HUES6 (cell line): ENCODE results near the gene SLC12A9.
"Not testable (repeated sequence)": the region's sequence is repeated elsewhere in the genome, so short reads cannot be mapped to it uniquely, and the experiment has no call there.

Experiments used
- H3K27ac ChIP-seq: 2 replicates; pipeline ENCODE4 v1.7.0; 2013; ENCODE audit warnings: low read depth, mild to moderate bottlenecking, low read length, inconsistent platforms
- H3K27me3 ChIP-seq: 2 replicates; pipeline ENCODE4 v1.6.1; 2013; ENCODE audit warnings: low read length; ENCODE audit not compliant: control insufficient read depth, insufficient read depth
- H3K36me3 ChIP-seq: 2 replicates; pipeline ENCODE4 v1.6.1; 2013; ENCODE audit warnings: low read length; ENCODE audit not compliant: control insufficient read depth, insufficient read depth
- H3K4me1 ChIP-seq: 2 replicates; pipeline ENCODE4 v1.6.1; 2013; ENCODE audit warnings: low read length; ENCODE audit not compliant: control insufficient read depth, insufficient read depth
- H3K4me3 ChIP-seq: 2 replicates; pipeline ENCODE4 v1.5.1; 2013; ENCODE audit warnings: low read depth, low read length
- H3K9ac ChIP-seq: one replicate; pipeline ENCODE4 v1.6.1; 2013; ENCODE audit warnings: mild to moderate bottlenecking, low read length
- H3K9me3 ChIP-seq: 2 replicates; pipeline ENCODE4 v1.6.1; 2013; ENCODE audit warnings: low read depth, low read length; ENCODE audit not compliant: control insufficient read depth, insufficient read depth

Gene SLC12A9

DNA sequence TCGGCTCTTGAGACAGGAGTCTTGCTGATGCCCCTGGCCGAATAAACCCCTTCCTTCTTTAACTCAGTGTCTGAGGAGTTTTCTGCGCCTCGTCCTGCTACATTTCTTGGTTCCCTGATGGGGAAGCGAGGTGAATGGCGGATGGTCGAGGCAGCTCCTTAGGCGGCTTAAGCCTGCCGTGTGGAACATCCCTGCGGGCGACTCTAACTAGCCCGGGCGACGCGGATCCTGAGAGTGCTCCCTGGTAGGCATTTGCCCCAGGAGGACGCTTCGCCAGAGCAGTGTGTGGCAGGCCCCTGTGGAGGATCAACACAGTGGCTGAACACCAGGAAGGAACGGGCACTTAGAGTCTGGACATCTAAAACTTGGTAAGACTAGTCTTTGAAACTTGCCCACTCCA, 13.2 kb upstream of the SLC12A9 start:
- Histone ChIP-seq H3K9ac (no peak overlapping the region), H3K4me3 (no peak overlapping the region), H3K27ac (no peak overlapping the region), H3K36me3 (no peaks in the 10 kb centered on the region), H3K4me1 (peaks cover 20% of the 10 kb centered on the region), H3K9me3 (no peaks in the 10 kb centered on the region), H3K27me3 (no peaks in the 10 kb centered on the region)

DNA sequence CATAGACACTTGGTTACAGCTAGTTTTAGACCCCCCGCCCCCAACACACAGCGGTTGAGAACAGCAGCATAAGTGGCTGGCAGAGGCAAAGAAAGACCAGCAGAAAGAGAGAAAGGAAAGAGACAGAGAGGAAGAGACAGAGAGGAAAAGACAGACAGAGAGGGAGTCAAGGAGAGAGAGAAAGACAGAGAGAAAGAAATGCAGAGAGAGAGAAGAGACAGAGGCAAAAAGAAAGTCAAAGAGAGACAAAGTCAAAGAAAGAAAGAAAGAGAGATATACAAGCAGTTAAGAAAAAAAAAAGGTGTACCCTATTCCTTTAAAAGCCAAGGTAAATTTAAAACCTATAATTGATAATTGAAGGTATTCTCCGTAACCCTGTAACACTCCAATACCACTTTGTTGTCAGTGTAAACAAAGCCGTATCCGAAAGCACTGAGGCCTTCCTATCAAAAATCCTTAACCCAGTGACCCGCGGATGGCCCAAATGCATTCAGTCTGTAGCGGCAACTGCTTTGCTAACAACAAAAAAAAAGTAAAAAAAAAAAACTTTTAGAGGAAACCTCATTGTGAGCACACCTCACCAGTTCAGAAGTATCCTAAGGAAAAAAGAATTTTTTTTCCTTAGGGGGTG, 11.9 kb upstream of the SLC12A9 start:
- no peak overlapping the region for H3K4me3 ChIP-seq
- H3K27ac ChIP-seq: no peak overlapping the region
- no peak overlapping the region for H3K9ac ChIP-seq

DNA sequence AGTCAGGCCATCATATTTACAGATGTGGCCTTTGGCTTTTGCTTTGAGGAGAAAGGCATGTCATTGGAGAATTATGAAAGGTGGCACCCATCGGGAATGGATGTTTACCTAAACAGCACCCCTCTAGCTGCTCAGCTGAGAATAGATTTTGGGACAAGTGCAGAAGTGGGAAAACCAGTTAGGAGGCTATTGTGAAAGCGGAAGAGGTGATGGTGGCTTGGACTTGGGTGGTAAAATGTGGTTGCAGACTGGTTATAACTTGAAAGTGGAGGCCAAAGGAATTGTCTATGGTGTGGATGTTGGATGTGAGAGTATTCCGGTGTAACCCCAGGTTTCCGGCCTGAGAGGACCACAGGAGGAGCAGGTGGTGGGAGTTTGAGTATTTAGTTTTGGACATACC, 5.2 kb upstream of the SLC12A9 start:
- no peaks in the 10 kb centered on the region for H3K27me3 ChIP-seq
- no peak overlapping the region for H3K4me3 ChIP-seq
- no peaks in the 10 kb centered on the region for H3K9me3 ChIP-seq
- H3K27ac ChIP-seq: no peak overlapping the region
- no peaks in the 10 kb centered on the region for H3K4me1 ChIP-seq
- peaks cover 4% of the 10 kb centered on the region; the same call in 1 of the 2 replicates for H3K36me3 ChIP-seq
- H3K9ac ChIP-seq: no peak overlapping the region

More for the DNA sequence above, 11.9 kb upstream of the SLC12A9 start:
- H3K36me3 ChIP-seq: no peaks in the 10 kb centered on the region
- H3K4me1 ChIP-seq: peaks cover 18% of the 10 kb centered on the region
- no peaks in the 10 kb centered on the region for H3K27me3 ChIP-seq
- H3K9me3 ChIP-seq: no peaks in the 10 kb centered on the region

DNA sequence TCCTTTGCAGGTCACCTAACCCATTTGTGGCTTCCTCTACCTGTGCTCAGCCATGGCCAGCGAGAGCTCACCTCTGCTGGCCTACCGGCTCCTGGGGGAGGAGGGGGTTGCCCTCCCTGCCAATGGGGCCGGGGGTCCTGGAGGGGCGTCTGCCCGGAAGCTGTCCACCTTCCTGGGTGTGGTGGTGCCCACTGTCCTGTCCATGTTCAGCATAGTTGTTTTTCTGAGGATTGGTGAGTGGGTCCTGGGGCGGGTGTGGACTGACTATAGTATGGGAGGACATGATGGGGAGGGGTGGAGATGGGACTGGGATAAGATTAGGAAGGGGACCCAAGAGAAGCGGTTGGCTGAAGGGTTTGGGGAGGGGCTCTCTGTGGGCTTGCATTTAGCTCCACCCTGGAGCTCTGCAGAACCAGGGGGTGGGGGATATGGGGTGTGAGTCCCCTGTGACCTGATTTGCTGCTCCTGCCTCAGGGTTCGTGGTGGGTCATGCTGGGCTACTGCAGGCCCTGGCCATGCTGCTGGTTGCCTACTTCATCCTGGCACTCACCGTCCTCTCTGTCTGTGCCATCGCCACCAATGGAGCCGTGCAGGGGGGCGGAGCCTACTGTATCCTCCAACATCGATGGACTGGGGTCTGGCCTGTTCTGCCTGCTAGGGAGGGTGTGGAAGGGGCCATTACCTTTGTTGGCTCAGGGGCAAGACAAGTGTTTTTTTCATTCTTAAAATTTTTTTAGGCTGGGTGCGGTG, 1.8 kb downstream of the SLC12A9 start:
- H3K4me3 ChIP-seq: no peak overlapping the region
- H3K27me3 ChIP-seq: no peaks in the 10 kb centered on the region
- H3K4me1 ChIP-seq: peaks cover 7% of the 10 kb centered on the region; the same call in 1 of the 2 replicates
- no peak overlapping the region for H3K9ac ChIP-seq
- no peak overlapping the region for H3K27ac ChIP-seq
- H3K9me3 ChIP-seq: no peaks in the 10 kb centered on the region
- peaks cover 10% of the 10 kb centered on the region for H3K36me3 ChIP-seq

DNA sequence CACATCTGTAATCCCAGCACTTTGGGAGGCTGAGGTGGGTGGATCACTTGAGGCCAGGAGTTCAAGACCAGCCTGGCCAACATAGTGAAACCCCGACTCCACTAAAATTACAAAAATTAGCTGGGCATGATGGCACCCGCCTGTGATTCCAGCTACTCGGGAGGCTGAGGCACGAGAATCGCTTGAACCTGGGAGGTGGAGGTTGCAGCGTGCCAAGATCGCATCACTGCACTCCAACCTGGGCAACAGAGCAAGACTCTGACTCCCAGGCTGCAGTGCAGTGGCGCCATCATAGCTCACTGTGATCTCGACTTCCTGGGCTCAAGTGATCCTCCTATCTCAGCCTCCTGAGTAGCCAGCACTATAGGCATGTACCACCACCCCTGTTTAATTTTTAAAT, 2.4 kb downstream of the SLC12A9 start:
- not testable (repeated sequence) for H3K4me1 ChIP-seq, H3K27ac ChIP-seq, H3K27me3 ChIP-seq, H3K4me3 ChIP-seq, H3K9ac ChIP-seq, H3K9me3 ChIP-seq
- H3K36me3 ChIP-seq: peaks cover 12% of the 10 kb centered on the region

DNA sequence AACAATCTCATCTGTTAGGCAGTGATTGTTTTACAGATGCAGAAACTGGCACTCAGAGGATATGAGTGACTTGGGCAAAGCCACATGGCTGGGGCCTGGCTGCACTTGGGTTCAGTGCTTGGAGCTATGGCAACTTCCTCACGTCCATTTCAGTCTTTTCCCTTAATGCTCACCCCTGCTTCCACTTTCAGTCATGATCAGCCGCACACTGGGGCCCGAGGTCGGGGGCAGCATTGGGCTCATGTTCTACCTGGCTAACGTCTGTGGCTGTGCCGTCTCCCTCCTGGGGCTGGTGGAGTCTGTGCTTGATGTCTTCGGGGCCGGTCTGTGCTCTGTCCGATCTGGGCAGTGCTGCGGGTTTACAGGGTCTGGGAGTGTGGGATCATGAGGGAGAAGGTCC, 3.0 kb downstream of the SLC12A9 start:
- Histone ChIP-seq H3K9ac (no peak overlapping the region), H3K4me1 (peaks cover 7% of the 10 kb centered on the region; the same call in 1 of the 2 replicates), H3K9me3 (no peaks in the 10 kb centered on the region), H3K4me3 (no peak overlapping the region), H3K27me3 (no peaks in the 10 kb centered on the region), H3K36me3 (peaks cover 18% of the 10 kb centered on the region), H3K27ac (no peak overlapping the region)

DNA sequence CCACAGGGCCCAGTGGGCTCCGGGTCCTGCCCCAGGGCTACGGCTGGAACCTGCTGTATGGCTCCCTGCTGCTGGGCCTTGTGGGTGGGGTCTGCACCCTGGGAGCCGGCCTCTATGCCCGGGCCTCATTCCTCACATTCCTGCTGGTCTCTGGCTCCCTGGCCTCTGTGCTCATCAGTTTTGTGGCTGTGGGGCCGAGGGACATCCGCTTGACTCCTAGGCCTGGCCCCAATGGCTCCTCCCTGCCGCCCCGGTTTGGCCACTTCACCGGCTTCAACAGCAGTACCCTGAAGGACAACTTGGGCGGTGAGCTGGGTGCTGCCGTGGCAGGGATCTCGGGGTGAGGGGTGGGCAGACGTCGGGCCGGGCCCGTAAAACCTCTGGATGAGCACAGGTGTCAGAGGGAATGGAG, 4.4 kb downstream of the SLC12A9 start:
- peaks cover 31% of the 10 kb centered on the region for H3K36me3 ChIP-seq
- H3K27ac ChIP-seq: no peak overlapping the region
- no peak overlapping the region for H3K9ac ChIP-seq
- H3K4me1 ChIP-seq: peaks cover 7% of the 10 kb centered on the region; the same call in 1 of the 2 replicates
- H3K4me3 ChIP-seq: no peak overlapping the region
- H3K27me3 ChIP-seq: no peaks in the 10 kb centered on the region
- H3K9me3 ChIP-seq: no peaks in the 10 kb centered on the region

DNA sequence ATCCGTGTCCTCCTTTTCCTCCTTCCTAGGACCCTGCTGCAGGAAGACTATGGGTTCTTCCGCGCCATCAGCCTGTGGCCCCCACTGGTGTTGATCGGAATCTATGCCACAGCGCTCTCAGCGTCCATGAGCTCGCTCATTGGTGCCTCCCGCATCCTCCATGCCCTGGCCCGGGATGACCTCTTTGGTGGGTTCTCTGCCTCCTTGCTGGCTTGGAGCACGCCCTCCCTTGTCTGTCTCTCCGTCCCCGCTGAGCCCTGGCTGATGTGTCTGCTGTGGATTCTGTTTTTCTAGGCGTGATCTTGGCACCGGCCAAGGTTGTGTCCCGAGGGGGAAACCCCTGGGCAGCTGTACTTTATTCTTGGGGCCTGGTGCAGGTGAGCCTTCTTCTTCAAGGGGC, 7.3 kb downstream of the SLC12A9 start:
- no peaks in the 10 kb centered on the region for H3K9me3 ChIP-seq
- peaks cover 3% of the 10 kb centered on the region; the same call in 1 of the 2 replicates for H3K4me1 ChIP-seq
- peaks cover 45% of the 10 kb centered on the region for H3K36me3 ChIP-seq
- no peak overlapping the region for H3K27ac ChIP-seq
- no peak overlapping the region for H3K4me3 ChIP-seq
- no peaks in the 10 kb centered on the region for H3K27me3 ChIP-seq
- no peak overlapping the region for H3K9ac ChIP-seq

DNA sequence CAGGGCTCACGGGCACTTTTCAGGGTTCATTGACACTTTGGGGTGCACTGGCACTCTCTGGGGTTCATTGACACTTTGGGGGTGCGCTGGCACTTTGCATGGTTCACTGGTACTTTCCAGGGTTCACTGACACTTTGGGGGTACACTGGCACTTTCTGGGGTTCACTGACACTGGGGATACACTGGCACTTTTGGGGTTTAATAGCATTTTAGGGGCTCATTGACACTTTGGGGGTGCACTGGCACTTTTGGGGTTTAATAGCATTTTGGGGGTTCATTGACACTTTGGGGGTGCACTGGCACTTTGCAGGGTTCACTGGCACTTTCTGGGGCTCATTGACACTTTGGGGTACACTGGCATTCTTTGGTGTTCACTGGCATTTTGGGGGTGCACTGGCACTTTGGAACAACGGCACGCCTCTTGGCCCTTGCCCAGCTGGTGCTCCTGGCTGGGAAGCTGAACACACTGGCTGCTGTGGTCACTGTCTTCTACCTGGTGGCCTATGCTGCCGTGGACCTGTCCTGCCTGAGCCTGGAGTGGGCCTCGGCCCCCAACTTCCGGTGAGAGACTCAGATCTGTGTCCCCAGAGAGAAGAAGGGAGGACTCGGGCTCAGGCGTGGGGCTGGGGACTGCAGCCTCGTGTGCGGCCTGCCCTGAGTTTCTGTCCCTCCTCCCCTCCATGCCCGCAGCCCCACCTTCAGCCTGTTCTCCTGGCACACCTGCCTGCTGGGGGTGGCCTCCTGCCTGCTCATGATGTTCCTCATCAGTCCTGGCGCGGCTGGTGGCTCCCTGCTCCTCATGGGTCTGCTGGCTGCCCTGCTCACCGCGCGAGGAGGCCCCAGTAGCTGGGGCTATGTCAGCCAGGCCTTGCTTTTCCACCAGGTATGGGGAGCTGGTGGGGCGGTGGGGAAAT, 8.4 kb downstream of the SLC12A9 start:
- no peak overlapping the region for H3K4me3 ChIP-seq
- no peak overlapping the region for H3K9ac ChIP-seq
- peaks cover 3% of the 10 kb centered on the region; the same call in 1 of the 2 replicates for H3K4me1 ChIP-seq
- no peaks in the 10 kb centered on the region for H3K27me3 ChIP-seq
- no peaks in the 10 kb centered on the region for H3K9me3 ChIP-seq
- H3K27ac ChIP-seq: no peak overlapping the region
- peaks cover 40% of the 10 kb centered on the region for H3K36me3 ChIP-seq

DNA sequence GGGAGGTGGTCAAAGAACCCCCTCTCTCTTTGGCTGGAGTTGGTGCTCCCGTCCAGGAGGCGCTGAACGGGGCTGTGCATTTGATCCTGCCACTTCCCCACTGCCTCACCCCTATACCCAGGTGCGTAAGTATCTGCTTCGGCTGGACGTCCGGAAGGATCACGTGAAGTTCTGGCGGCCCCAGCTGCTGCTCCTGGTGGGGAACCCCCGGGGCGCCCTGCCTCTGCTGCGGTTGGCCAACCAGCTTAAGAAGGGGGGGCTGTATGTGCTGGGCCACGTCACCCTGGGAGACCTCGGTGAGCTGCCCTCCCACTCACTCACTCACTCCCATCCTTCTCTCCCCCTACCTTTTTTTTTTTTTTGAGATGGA, 9.1 kb downstream of the SLC12A9 start:
- peaks cover 40% of the 10 kb centered on the region for H3K36me3 ChIP-seq

More for the DNA sequence above, 9.1 kb downstream of the SLC12A9 start:
- Histone ChIP-seq H3K9ac (no peak overlapping the region), H3K27me3 (no peaks in the 10 kb centered on the region), H3K4me1 (peaks cover 6% of the 10 kb centered on the region), H3K4me3 (no peak overlapping the region), H3K9me3 (no peaks in the 10 kb centered on the region), H3K27ac (peak overlapping the region; percentile 48; the same call in 1 of the 2 replicates)
